ENCODE data around the gene COL7A1. TPM values are rescaled to one million over a fixed set of nuclear protein-coding genes. Genes with fewer than 3 reads are reported as not detected.

The COL7A1 gene
- total RNA-seq, 2 experiments from 2014 or later = 4.1 to 10.8 TPM

- ChIA-PET CTCF (ENCODE audit: unreplicated experiment) (no interaction called here), POLR2A (interaction anchor here (0.6 to 0.7 kb wide), 4 partner anchors 10 to 67 kb away, joined by 3 to 7 read pairs (median 4); no protein-coding TSS in a partner anchor)
- DNase-seq (ENCODE audit: low spot score) = no peak
- H3K36me3 ChIP-seq (ENCODE audit: insufficient read depth, low read length) = no peaks in the 10 kb centered on the region
- H3K4me3 ChIP-seq (ENCODE audit: low read depth, low read length, poor library complexity, severe bottlenecking) = no peak overlapping the region
- H2AFZ ChIP-seq (ENCODE audit: low read length) = no peak overlapping the region
- peaks cover 19% of the 10 kb centered on the region for H3K9me3 ChIP-seq (ENCODE audit: low read length)
- intact Hi-C loops (cut with micrococcal nuclease; ENCODE audit: unreplicated experiment) = no loop called here
- BruUV-seq (replicated peaks) = no TSS peak
- H4K20me1 ChIP-seq (ENCODE audit: insufficient read depth, low read length) = no peaks in the 10 kb centered on the region
- H3K4me1 ChIP-seq (ENCODE audit: insufficient read depth, low read length, poor library complexity, severe bottlenecking) = peaks cover 4% of the 10 kb centered on the region
- H3K27ac ChIP-seq (ENCODE audit: low read depth, low read length, poor library complexity, severe bottlenecking) = no peak overlapping the region
- TF ChIP-seq CTCF (conservative IDR thresholded peaks at IDR 0.05; ENCODE audit: low read length) (no peak), EZH2phosphoT487 (IDR thresholded peaks at IDR 0.05; ENCODE audit: borderline replicate concordance, low read depth, low read length) (no peak)
- H3K79me2 ChIP-seq (ENCODE audit: insufficient read depth, low read depth, low read length) = peaks cover 1% of the 10 kb centered on the region; the same call in 1 of the 2 replicates
- no peak overlapping the region for H3K4me2 ChIP-seq (ENCODE audit: low read length)
- no peaks in the 10 kb centered on the region for H3K9me2 ChIP-seq (ENCODE audit: insufficient read depth, low read length)
Observed at GRCh38 chr3:48614044-48614443, 18.9 kb upstream of the COL7A1 start.

GRCh38 chr3:48612309-48612708 lies 17.2 kb upstream of the COL7A1 start:
- Histone ChIP-seq H4K20me1 (ENCODE audit: insufficient read depth, low read length) (no peaks in the 10 kb centered on the region), H3K9me2 (ENCODE audit: insufficient read depth, low read length) (no peaks in the 10 kb centered on the region), H3K4me2 (ENCODE audit: low read length) (no peak overlapping the region), H3K4me1 (ENCODE audit: insufficient read depth, low read length, poor library complexity, severe bottlenecking) (peaks cover 15% of the 10 kb centered on the region), H3K9me3 (ENCODE audit: low read length) (peaks cover 4% of the 10 kb centered on the region), H3K79me2 (ENCODE audit: insufficient read depth, low read depth, low read length) (peaks cover 19% of the 10 kb centered on the region), H2AFZ (ENCODE audit: low read length) (no peak overlapping the region), H3K36me3 (ENCODE audit: insufficient read depth, low read length) (peaks cover 9% of the 10 kb centered on the region), H3K27ac (ENCODE audit: low read depth, low read length, poor library complexity, severe bottlenecking) (no peak overlapping the region), H3K4me3 (ENCODE audit: low read depth, low read length, poor library complexity, severe bottlenecking) (no peak overlapping the region)
- intact Hi-C loops (cut with micrococcal nuclease; ENCODE audit: unreplicated experiment) = no loop called here
- DNase-seq (ENCODE audit: low spot score) = no peak
- CTCF ChIA-PET (ENCODE audit: unreplicated experiment) = no interaction called here
- POLR2A ChIA-PET = interaction anchor here (0.7 to 1.0 kb wide), 2 partner anchors 12 to 173 kb away, joined by 3 to 5 read pairs; partner anchors contain the start of gene CCDC51
- TF ChIP-seq CTCF (conservative IDR thresholded peaks at IDR 0.05; ENCODE audit: low read length) (no peak), EZH2phosphoT487 (IDR thresholded peaks at IDR 0.05; ENCODE audit: borderline replicate concordance, low read depth, low read length) (no peak)
- BruUV-seq (replicated peaks) = no TSS peak
